Sigmoid colon (tissue), 4 donors: ENCODE data around the gene ZSCAN16.

Source experiments
- CTCF ChIP-seq, 4 experiments: fragments of 450-650 bp in 3 of 4; fragments of 200-600 bp in 1 of 4; IDR thresholded peaks; one replicate each; pipeline ENCODE4 v1.5.1; 2016 to 2019; ENCODE audit warnings: antibody characterized with exemption in 4 of 4, mild to moderate bottlenecking in 3 of 4, moderate library complexity in 2 of 4
- POLR2AphosphoS5 ChIP-seq, 4 donors: sonication (generic); formaldehyde crosslinking; IDR thresholded peaks; one replicate each; pipeline ENCODE4 v1.6.1; 2017; ENCODE audit warnings: antibody characterized with exemption in 4 of 4

- TF ChIP-seq CTCF (IDR thresholded peaks at IDR 0.05), result no peak
- TF ChIP-seq POLR2AphosphoS5 (IDR thresholded peaks at IDR 0.05), result no peak
These were observed 6.2 kb upstream of the ZSCAN16 start for GRCh38 chr6:28118217-28118616.
